GM19025 (cell line): ENCODE results near the gene TIMM29.
"Not testable (repeated sequence)": the region's sequence is repeated elsewhere in the genome, so short reads cannot be mapped to it uniquely, and the experiment has no call there.

Source experiments
- ATAC-seq: cut with Tn5 transposase; IDR thresholded peaks from one replicate; pipeline ENCODE4 v1.9.1; 2021; ENCODE audit warnings: mild to moderate bottlenecking, low read depth, moderate library complexity; ENCODE audit not compliant: unreplicated experiment

The TIMM29 gene

GRCh38 chr19:10936661-10937084 is 8.1 kb downstream of the TIMM29 start:
- no peak for ATAC-seq

GRCh38 chr19:10941649-10942048 is 13.0 kb downstream of the TIMM29 start:
- not testable (repeated sequence) for ATAC-seq

- ATAC-seq: not testable (repeated sequence)
Observed at GRCh38 chr19:10943412-10943811, 14.8 kb downstream of the TIMM29 start.

- ATAC-seq: no peak
Observed at GRCh38 chr19:10945264-10945663, 16.7 kb downstream of the TIMM29 start.

GRCh38 chr19:10946958-10947657 is 18.5 kb downstream of the TIMM29 start:
- no peak for ATAC-seq

GRCh38 chr19:10952809-10953208 is 24.2 kb downstream of the TIMM29 start:
- no peak for ATAC-seq

- ATAC-seq: not testable (repeated sequence)
Observed at GRCh38 chr19:10959277-10959968, 30.8 kb downstream of the TIMM29 start.

GRCh38 chr19:10960314-10961072 is 31.9 kb downstream of the TIMM29 start, which contains the start of gene SMARCA4:
Gene SMARCA4 (plus strand): TSS chr19:10961030. CDS start chr19:10984152, 23,122 bp downstream.
- peak; percentile 69 for ATAC-seq

GRCh38 chr19:10961073-10961860 is 32.7 kb downstream of the TIMM29 start:
- ATAC-seq: peak; percentile 34

GRCh38 chr19:10962863-10963262 is 34.3 kb downstream of the TIMM29 start:
- no peak for ATAC-seq

- ATAC-seq: no peak
Observed at GRCh38 chr19:10963865-10964264, 35.3 kb downstream of the TIMM29 start.

- ATAC-seq: no peak
Observed at GRCh38 chr19:10964903-10965302, 36.3 kb downstream of the TIMM29 start.

GRCh38 chr19:10965398-10965797 is 36.8 kb downstream of the TIMM29 start:
- ATAC-seq: no peak

GRCh38 chr19:10966809-10967208 is 38.2 kb downstream of the TIMM29 start:
- ATAC-seq: no peak

- ATAC-seq: no peak
Observed at GRCh38 chr19:10968527-10969135, 40.0 kb downstream of the TIMM29 start.

GRCh38 chr19:10971107-10971726 is 42.6 kb downstream of the TIMM29 start:
- no peak for ATAC-seq

GRCh38 chr19:10975374-10976130 is 46.9 kb downstream of the TIMM29 start:
- no peak for ATAC-seq

GRCh38 chr19:10976131-10976892 is 47.7 kb downstream of the TIMM29 start:
- ATAC-seq: no peak
